Neural progenitor cell (in vitro differentiated cells): Measurements from ENCODE around the gene CCDC177. TPM values are rescaled to one million over a fixed set of nuclear protein-coding genes. Genes with fewer than 3 reads are reported as not detected.

Experiments used
- DNase-seq: peaks from one replicate; pipeline ENCODE4 v3.0.0-alpha.2; 2016; ENCODE audit warnings: low spot score
- H2AFZ ChIP-seq: fragments of 200-600 bp; sonication (generic); replicated peaks from 2 replicates; pipeline ENCODE4 v1.6.1; 2016; ENCODE audit warnings: antibody characterized with exemption
- H3F3A ChIP-seq: fragments of 200-600 bp; sonication (generic); 2 replicates; pipeline ENCODE4 v1.6.1; 2016; ENCODE audit warnings: antibody characterized with exemption, low read depth
- H3K27ac ChIP-seq: fragments of 200-600 bp; sonication (generic); 2 replicates; pipeline ENCODE4 v1.5.1; 2016; ENCODE audit warnings: mild to moderate bottlenecking
- H3K27me3 ChIP-seq: fragments of 200-600 bp; sonication (generic); 2 replicates; pipeline ENCODE4 v1.6.1; 2016; ENCODE audit warnings: mild to moderate bottlenecking, moderate library complexity
- H3K36me3 ChIP-seq: fragments of 200-600 bp; sonication (generic); 2 replicates; pipeline ENCODE4 v1.5.1; 2016
- H3K4me1 ChIP-seq: fragments of 200-600 bp; sonication (generic); 2 replicates; pipeline ENCODE4 v1.6.1; 2016; ENCODE audit warnings: mixed run types
- H3K4me2 ChIP-seq: fragments of 200-600 bp; sonication (generic); 2 replicates; pipeline ENCODE4 v1.6.1; 2016
- H3K4me3 ChIP-seq: fragments of 200-600 bp; sonication (generic); 2 replicates; pipeline ENCODE4 v1.5.1; 2016
- H3K79me2 ChIP-seq: fragments of 200-600 bp; sonication (generic); 2 replicates; pipeline ENCODE4 v1.6.1; 2016; ENCODE audit warnings: low read depth
- H3K9ac ChIP-seq: fragments of 200-600 bp; sonication (generic); 2 replicates; pipeline ENCODE4 v1.6.1; 2016
- H3K9me3 ChIP-seq: fragments of 200-600 bp; sonication (generic); 2 replicates; pipeline ENCODE4 v1.5.1; 2016; ENCODE audit warnings: low read depth
- H4K20me1 ChIP-seq: fragments of 200-600 bp; sonication (generic); 2 replicates; pipeline ENCODE4 v1.6.1; 2016; ENCODE audit warnings: low read depth
- H3K27ac Mint-ChIP-seq: 3 replicates; pipeline ENCODE4 v1.8.0; 2021; ENCODE audit warnings: mixed read lengths
- H3K27me3 Mint-ChIP-seq: 2 replicates; pipeline ENCODE4 v1.8.0; 2022; ENCODE audit warnings: low read depth, mild to moderate bottlenecking, inconsistent platforms, moderate library complexity, mixed read lengths; ENCODE audit not compliant: insufficient read depth
- H3K36me3 Mint-ChIP-seq: 3 replicates; pipeline ENCODE4 v1.8.0; 2021; ENCODE audit warnings: mixed read lengths
- H3K4me1 Mint-ChIP-seq: 3 replicates; pipeline ENCODE4 v1.8.0; 2021; ENCODE audit warnings: mixed read lengths
- H3K4me3 Mint-ChIP-seq: 3 replicates; pipeline ENCODE4 v1.8.0; 2021; ENCODE audit warnings: mild to moderate bottlenecking, moderate library complexity, mixed read lengths
- H3K9me3 Mint-ChIP-seq: 3 replicates; pipeline ENCODE4 v1.8.0; 2020; ENCODE audit warnings: mixed read lengths
- EZH2 ChIP-seq: fragments of 200-600 bp; sonication (generic); IDR thresholded peaks from 2 replicates; pipeline ENCODE4 v1.6.1; 2017; ENCODE audit warnings: antibody characterized with exemption, mild to moderate bottlenecking, moderate library complexity
- EZH2phosphoT487 ChIP-seq: fragments of 200-600 bp; sonication (generic); IDR thresholded peaks from 2 replicates; pipeline ENCODE4 v1.6.1; 2017; ENCODE audit warnings: antibody characterized with exemption
- total RNA-seq: library from RNA; depleted of rRNA; stranded (reverse); fragments of >200 nt; gene quantifications from 2 replicates; pipeline ENCODE4 v1.2.3, GENCODE V29; 2015; ENCODE audit warnings: low replicate concordance
- TF ChIP-seq, protein P1 (sequence below): fragments of 200-600 bp; sonication (generic); IDR thresholded peaks from 2 replicates; pipeline ENCODE4 v1.5.1; 2017; ENCODE audit warnings: antibody characterized with exemption, mild to moderate bottlenecking

CCDC177 gene
- total RNA-seq, 1 donor from 2014 or later, result 8.6 TPM

- Mint-ChIP-seq H3K4me1 (peaks cover 38% of the 10 kb centered on the region), H3K36me3 (peaks cover 6% of the 10 kb centered on the region), H3K27me3 (peaks cover 4% of the 10 kb centered on the region), H3K27ac (no peak overlapping the region), H3K4me3 (no peak overlapping the region), H3K9me3 (no peaks in the 10 kb centered on the region)
- Histone ChIP-seq H3K4me1 (peaks cover 42% of the 10 kb centered on the region), H2AFZ (no peak overlapping the region), H3K27ac (no peak overlapping the region), H3K9ac (no peak overlapping the region), H3K79me2 (peaks cover 75% of the 10 kb centered on the region), H3K27me3 (no peaks in the 10 kb centered on the region), H3K4me3 (no peak overlapping the region), H3K36me3 (no peaks in the 10 kb centered on the region), H3F3A (peaks cover 19% of the 10 kb centered on the region), H4K20me1 (peaks cover 5% of the 10 kb centered on the region), H3K4me2 (peak overlapping the region; percentile 46), H3K9me3 (no peaks in the 10 kb centered on the region)
- DNase-seq, result no peak
- TF ChIP-seq EZH2phosphoT487, result no peak
- TF ChIP-seq, protein P1, sequence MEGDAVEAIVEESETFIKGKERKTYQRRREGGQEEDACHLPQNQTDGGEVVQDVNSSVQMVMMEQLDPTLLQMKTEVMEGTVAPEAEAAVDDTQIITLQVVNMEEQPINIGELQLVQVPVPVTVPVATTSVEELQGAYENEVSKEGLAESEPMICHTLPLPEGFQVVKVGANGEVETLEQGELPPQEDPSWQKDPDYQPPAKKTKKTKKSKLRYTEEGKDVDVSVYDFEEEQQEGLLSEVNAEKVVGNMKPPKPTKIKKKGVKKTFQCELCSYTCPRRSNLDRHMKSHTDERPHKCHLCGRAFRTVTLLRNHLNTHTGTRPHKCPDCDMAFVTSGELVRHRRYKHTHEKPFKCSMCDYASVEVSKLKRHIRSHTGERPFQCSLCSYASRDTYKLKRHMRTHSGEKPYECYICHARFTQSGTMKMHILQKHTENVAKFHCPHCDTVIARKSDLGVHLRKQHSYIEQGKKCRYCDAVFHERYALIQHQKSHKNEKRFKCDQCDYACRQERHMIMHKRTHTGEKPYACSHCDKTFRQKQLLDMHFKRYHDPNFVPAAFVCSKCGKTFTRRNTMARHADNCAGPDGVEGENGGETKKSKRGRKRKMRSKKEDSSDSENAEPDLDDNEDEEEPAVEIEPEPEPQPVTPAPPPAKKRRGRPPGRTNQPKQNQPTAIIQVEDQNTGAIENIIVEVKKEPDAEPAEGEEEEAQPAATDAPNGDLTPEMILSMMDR, result no peak
- no peak for TF ChIP-seq EZH2
Measured at GRCh38 chr14:69615496-69616407, 41.1 kb upstream of the CCDC177 start.

DNA sequence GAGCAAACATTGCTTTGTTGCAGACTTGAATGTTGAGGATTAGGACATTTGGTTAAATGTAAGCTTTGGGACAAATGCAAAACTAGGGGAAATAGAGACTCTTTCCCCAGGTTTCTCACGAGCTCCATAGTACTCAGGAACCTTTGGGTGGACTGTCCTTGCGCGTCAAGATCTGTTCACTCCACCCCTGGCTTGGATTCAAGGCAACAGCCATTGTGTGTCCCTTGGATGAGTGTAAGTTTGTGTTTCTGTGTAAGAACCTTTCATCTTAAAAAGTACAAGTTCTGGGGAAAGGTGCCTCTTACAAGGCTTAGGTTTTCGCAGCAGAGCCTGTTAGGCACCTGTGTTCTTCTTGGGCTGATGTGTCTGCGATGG, 40.4 kb upstream of the CCDC177 start:
- Histone ChIP-seq H3K27ac (no peak overlapping the region), H3K9ac (no peak overlapping the region), H3K4me1 (peaks cover 49% of the 10 kb centered on the region), H3K4me2 (peak overlapping the region; percentile 37), H3K36me3 (no peaks in the 10 kb centered on the region), H4K20me1 (peaks cover 5% of the 10 kb centered on the region), H3K79me2 (peaks cover 74% of the 10 kb centered on the region), H3K4me3 (no peak overlapping the region), H2AFZ (no peak overlapping the region), H3F3A (peaks cover 22% of the 10 kb centered on the region), H3K9me3 (no peaks in the 10 kb centered on the region), H3K27me3 (no peaks in the 10 kb centered on the region)
- Mint-ChIP-seq H3K4me1 (peaks cover 44% of the 10 kb centered on the region), H3K27ac (no peak overlapping the region), H3K4me3 (no peak overlapping the region), H3K27me3 (peaks cover 6% of the 10 kb centered on the region), H3K36me3 (peaks cover 6% of the 10 kb centered on the region), H3K9me3 (no peaks in the 10 kb centered on the region)
- TF ChIP-seq EZH2, result no peak
- TF ChIP-seq, protein P1, result no peak
- TF ChIP-seq EZH2phosphoT487, result no peak
- no peak for DNase-seq

- no peak overlapping the region for H3K4me3 ChIP-seq
- Mint-ChIP-seq H3K27ac (no peak overlapping the region), H3K27me3 (peaks cover 6% of the 10 kb centered on the region), H3K36me3 (peaks cover 6% of the 10 kb centered on the region), H3K9me3 (no peaks in the 10 kb centered on the region), H3K4me1 (peaks cover 48% of the 10 kb centered on the region), H3K4me3 (peak overlapping the region; percentile 1)
- peaks cover 54% of the 10 kb centered on the region for H3K4me1 ChIP-seq
- no peaks in the 10 kb centered on the region for H3K9me3 ChIP-seq
- H3K9ac ChIP-seq, result no peak overlapping the region
- no peak overlapping the region for H2AFZ ChIP-seq
- H4K20me1 ChIP-seq, result peaks cover 5% of the 10 kb centered on the region
- no peak for DNase-seq
- H3K36me3 ChIP-seq, result no peaks in the 10 kb centered on the region
- peak overlapping the region; percentile 37 for H3K4me2 ChIP-seq
- peaks cover 69% of the 10 kb centered on the region for H3K79me2 ChIP-seq
- H3F3A ChIP-seq, result peaks cover 22% of the 10 kb centered on the region
- H3K27ac ChIP-seq, result no peak overlapping the region
- TF ChIP-seq, protein P1, result no peak
- no peak for TF ChIP-seq EZH2phosphoT487
- TF ChIP-seq EZH2, result no peak
- no peaks in the 10 kb centered on the region for H3K27me3 ChIP-seq
Measured at GRCh38 chr14:69614592-69614991, 39.9 kb upstream of the CCDC177 start.
